NCI-H2196 treated with DMSO at 0.1 percent for 48 hours (cell line): ENCODE results near the gene MT3.

ENCODE experiments used
- DNase-seq: peaks from one replicate; lab custom pipeline; 2025; ENCODE audit not compliant: unreplicated experiment; lab: John Stamatoyannopoulos, UW

Gene MT3

GRCh38 chr16:56589141-56590039 lies at the start of gene MT3:
Gene MT3 (plus strand): TSS chr16:56589528. CDS start chr16:56589591, 63 bp downstream.
- DNase-seq = no peak

- DNase-seq = no peak
Measured at GRCh38 chr16:56539656-56540055, 49.7 kb upstream of the MT3 start.

- DNase-seq = no peak
Measured at GRCh38 chr16:56542039-56542438, 47.3 kb upstream of the MT3 start.

GRCh38 chr16:56547120-56547948 lies 42.0 kb upstream of the MT3 start:
- DNase-seq = peak; percentile 6

- no peak for DNase-seq
Measured at GRCh38 chr16:56547949-56548567, 41.3 kb upstream of the MT3 start.

GRCh38 chr16:56549161-56549560 lies 40.2 kb upstream of the MT3 start:
- DNase-seq = no peak

- DNase-seq = no peak
Measured at GRCh38 chr16:56549744-56550385, 39.5 kb upstream of the MT3 start.

- peak; percentile 20 for DNase-seq
Measured at GRCh38 chr16:56551796-56552738, 37.3 kb upstream of the MT3 start.

- DNase-seq = no peak
Measured at GRCh38 chr16:56554441-56554840, 34.9 kb upstream of the MT3 start.

- peak; percentile 34 for DNase-seq
Measured at GRCh38 chr16:56558024-56558747, 31.1 kb upstream of the MT3 start.

- no peak for DNase-seq
Measured at GRCh38 chr16:56559109-56559508, 30.2 kb upstream of the MT3 start.

GRCh38 chr16:56560447-56560846 lies 28.9 kb upstream of the MT3 start:
- no peak for DNase-seq

GRCh38 chr16:56561126-56561525 lies 28.2 kb upstream of the MT3 start:
- DNase-seq = no peak

GRCh38 chr16:56564793-56565477 lies 24.4 kb upstream of the MT3 start, which contains the start of gene MT4:
Gene MT4 (plus strand): TSS chr16:56565073. CDS start chr16:56565129, 56 bp downstream.
- no peak for DNase-seq

- DNase-seq = no peak
Measured at GRCh38 chr16:56569971-56570370, 19.4 kb upstream of the MT3 start.

- no peak for DNase-seq
Measured at GRCh38 chr16:56571525-56571924, 17.8 kb upstream of the MT3 start.

- DNase-seq = no peak
Measured at GRCh38 chr16:56574625-56575024, 14.7 kb upstream of the MT3 start.

GRCh38 chr16:56576585-56577299 lies 12.6 kb upstream of the MT3 start:
- peak; percentile 41 for DNase-seq
